HepG2 (cell line): Measurements from ENCODE around the gene PIP5K1C. TPM values are rescaled to one million over a fixed set of nuclear protein-coding genes. Genes with fewer than 3 reads are reported as not detected.

Experiments used
- CHD2 ChIP-seq: IDR thresholded peaks from 2 replicates; pipeline ENCODE4 v1.6.1; 2011; ENCODE audit warnings: low read depth, low read length, improper control_type of control experiment
- CHD4 ChIP-seq: fragments of 200-600 bp; sonication (generic); IDR thresholded peaks from 2 replicates; pipeline ENCODE4 v1.7.0; 2017; ENCODE audit warnings: mild to moderate bottlenecking, low read length, borderline replicate concordance
- HMG20A ChIP-seq: IDR thresholded peaks from 2 replicates; pipeline ENCODE4 v1.6.1; 2016; ENCODE audit warnings: borderline replicate concordance
- HNRNPLL ChIP-seq: fragments of 200-400 bp; formaldehyde crosslinking; IDR thresholded peaks from 2 replicates; pipeline ENCODE4 v1.6.1; 2017; ENCODE audit warnings: mild to moderate bottlenecking, low read depth, low read length; ENCODE audit not compliant: poor library complexity, severe bottlenecking
- KDM4B ChIP-seq: sonication (generic); formaldehyde crosslinking; IDR thresholded peaks from 2 replicates; pipeline ENCODE4 v1.4.0; 2020; ENCODE audit warnings: missing genetic modification reagents
- MTF2 ChIP-seq: sonication (generic); formaldehyde crosslinking; IDR thresholded peaks from 2 replicates; pipeline ENCODE4 v1.5.0; 2020; ENCODE audit warnings: missing genetic modification reagents, borderline replicate concordance
- NONO ChIP-seq, 2 experiments: fragments of 450-650 bp in 1 of 2; sonication (generic) in 1 of 2; formaldehyde crosslinking in 1 of 2; IDR thresholded peaks in 1 of 2; conservative IDR thresholded peaks in 1 of 2; 2 replicates each; pipeline versions ENCODE4 v1.6.1 to v1.8.0; 2017 to 2022; ENCODE audit warnings: mild to moderate bottlenecking in 1 of 2, missing genetic modification reagents in 1 of 2, moderate library complexity in 1 of 2
- POLR2G ChIP-seq: fragments of 200-400 bp; formaldehyde crosslinking; IDR thresholded peaks from 2 replicates; pipeline ENCODE4 v1.6.1; 2018; ENCODE audit warnings: mild to moderate bottlenecking, low read depth, low read length, moderate library complexity
- PTBP1 ChIP-seq: fragments of 200-400 bp; formaldehyde crosslinking; IDR thresholded peaks from 2 replicates; pipeline ENCODE4 v1.6.1; 2018; ENCODE audit warnings: low read length, low read depth; ENCODE audit not compliant: poor library complexity, severe bottlenecking
- SP1 ChIP-seq, 2 experiments: fragments of 450-650 bp in 1 of 2; sonication (generic) in 1 of 2; formaldehyde crosslinking in 1 of 2; IDR thresholded peaks; 2 replicates each; pipeline versions ENCODE4 v1.4.0 to v1.6.1; 2016 to 2020; ENCODE audit warnings: missing genetic modification reagents in 1 of 2
- TAF15 ChIP-seq: fragments of 200-400 bp; formaldehyde crosslinking; IDR thresholded peaks from one replicate; pipeline ENCODE4 v1.6.1; 2018; ENCODE audit warnings: mild to moderate bottlenecking, low read depth, low read length; ENCODE audit not compliant: poor library complexity, severe bottlenecking
- TARDBP ChIP-seq: sonication (generic); formaldehyde crosslinking; IDR thresholded peaks from 2 replicates; pipeline ENCODE4 v1.8.0; 2022; ENCODE audit warnings: mild to moderate bottlenecking, missing genetic modification reagents
- TCF7 ChIP-seq: sonication (generic); IDR thresholded peaks from 2 replicates; pipeline ENCODE4 v1.6.1; 2016; ENCODE audit warnings: antibody characterized with exemption, low read depth
- ZC3H4 ChIP-seq: sonication (generic); formaldehyde crosslinking; IDR thresholded peaks from 2 replicates; pipeline ENCODE4 v1.4.0; 2020; ENCODE audit warnings: missing genetic modification reagents, borderline replicate concordance
- ZMYM4 ChIP-seq: sonication (generic); formaldehyde crosslinking; IDR thresholded peaks from 2 replicates; pipeline ENCODE4 v1.8.1; 2023; ENCODE audit warnings: mild to moderate bottlenecking, missing genetic modification reagents
- ZNF329 ChIP-seq: sonication (generic); formaldehyde crosslinking; IDR thresholded peaks from 2 replicates; pipeline ENCODE4 v1.9.0; 2021; ENCODE audit warnings: low read depth, mild to moderate bottlenecking, missing genetic modification reagents
- ZNF724P ChIP-seq: sonication (generic); formaldehyde crosslinking; IDR thresholded peaks from 2 replicates; pipeline ENCODE4 v1.8.0; 2022; ENCODE audit warnings: missing genetic modification reagents, borderline replicate concordance
- ZNF891 ChIP-seq: sonication (generic); formaldehyde crosslinking; IDR thresholded peaks from 2 replicates; pipeline ENCODE4 v1.5.0; 2020; ENCODE audit warnings: mild to moderate bottlenecking, missing genetic modification reagents
- ZSCAN21 ChIP-seq: sonication (generic); formaldehyde crosslinking; IDR thresholded peaks from 2 replicates; pipeline ENCODE4 v1.8.0; 2022; ENCODE audit warnings: mild to moderate bottlenecking, missing genetic modification reagents, moderate library complexity, borderline replicate concordance
- polyA plus RNA-seq, 8 experiments: library from polyadenylated mRNA; depleted of rRNA in 3 of 8; stranded (reverse) in 7 of 8; unstranded in 1 of 8; fragments of >200 nt; fragmentation: Illumina TruSeq in 4 of 8; extraction: Trizol in 4 of 8; gene quantifications; 2 replicates each; pipeline versions ENCODE4 v1.2.1 to v1.2.3, GENCODE V29; 2011 to 2016; ENCODE audit warnings: low read depth in 4 of 8, missing spikeins in 1 of 8, mixed read lengths in 1 of 8; ENCODE audit not compliant: insufficient read depth in 1 of 8
- total RNA-seq, 5 experiments: library from RNA; depleted of rRNA; stranded (reverse); fragments of >200 nt; fragmentation: Illumina TruSeq; extraction: Trizol; gene quantifications; 2 replicates each; pipeline ENCODE4 v1.2.3, GENCODE V29; 2016; ENCODE audit warnings: low read depth in 1 of 5
- TF ChIP-seq, protein P1 (sequence below): sonication (generic); formaldehyde crosslinking; IDR thresholded peaks from 2 replicates; pipeline ENCODE4 v1.4.0; 2020; ENCODE audit warnings: missing genetic modification reagents, mild to moderate bottlenecking, borderline replicate concordance
- TF ChIP-seq, protein P2 (sequence below): sonication (generic); formaldehyde crosslinking; IDR thresholded peaks from 2 replicates; pipeline ENCODE4 v1.5.1; 2020; ENCODE audit warnings: mild to moderate bottlenecking, missing genetic modification reagents, moderate library complexity
- TF ChIP-seq, protein P3 (sequence below): sonication (generic); formaldehyde crosslinking; IDR thresholded peaks from 2 replicates; pipeline ENCODE4 v1.8.1; 2023; ENCODE audit warnings: missing genetic modification reagents, mild to moderate bottlenecking, borderline replicate concordance

Gene PIP5K1C
- total and polyA plus RNA-seq, 2 of the 13 experiments (the other 11 are each of a cell fraction or from before 2014, with no cell fraction given) = 3.6 to 4.3 TPM

DNA sequence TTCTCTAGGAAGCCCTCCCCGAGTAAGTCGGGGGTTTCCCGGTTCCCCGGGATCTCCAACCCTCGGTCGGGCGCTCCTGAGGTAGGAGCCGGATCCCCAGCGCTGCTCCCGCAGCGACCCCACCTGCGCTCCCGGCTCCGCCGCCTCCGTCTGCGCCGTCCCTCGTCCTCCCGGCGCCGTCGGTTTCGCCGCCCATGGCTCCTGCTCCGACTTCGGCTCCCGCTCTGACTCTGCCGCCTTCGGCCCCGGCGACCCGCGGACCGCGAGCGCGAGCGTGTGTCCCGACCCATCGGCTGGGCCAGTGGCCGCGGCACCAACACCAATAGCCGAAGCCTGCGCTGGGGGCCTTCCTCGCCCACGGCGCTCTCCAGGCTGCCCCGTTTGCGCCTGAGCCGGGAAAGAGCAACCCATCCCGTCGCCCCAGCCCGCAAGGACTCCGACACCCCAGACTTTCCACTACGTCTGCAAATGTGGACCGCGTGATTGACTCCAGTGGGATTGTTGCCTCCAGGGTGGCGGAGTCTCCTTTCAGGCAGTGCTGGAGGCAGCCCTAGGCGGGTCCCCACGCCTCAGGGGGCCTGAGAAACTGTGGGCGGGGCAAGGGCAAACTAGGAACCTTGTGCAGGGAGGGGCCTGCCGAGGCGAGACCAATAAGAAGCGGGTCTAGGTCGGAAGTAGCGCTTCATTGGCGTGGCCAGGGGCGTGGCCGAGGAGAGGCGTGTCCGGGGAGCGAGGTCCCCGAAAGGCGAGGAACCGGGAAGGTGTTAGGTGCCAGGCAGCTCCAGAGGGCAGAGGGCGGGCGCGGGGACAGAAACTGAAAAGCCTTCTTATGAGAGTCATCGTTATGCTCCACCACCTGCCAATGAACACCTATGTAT, 73.6 kb downstream of the PIP5K1C start, which contains the start of gene CACTIN (continued):
- TF ChIP-seq ZNF724P (CRISPR knock-in tag) (no peak), PTBP1 (no peak), ZC3H4 (CRISPR knock-in tag) (no peak), TAF15 (no peak), POLR2G (peak; percentile 94), ZSCAN21 (peak; percentile 89; the same call in 1 of the 2 replicates), HNRNPLL (peak; percentile 78), CHD2 (no peak), TCF7 (no peak), ZNF891 (CRISPR knock-in tag) (no peak; the same call in 1 of the 2 replicates), HMG20A (CRISPR knock-in tag) (no peak), CHD4 (no peak), NONO (IDR thresholded peaks at IDR 0.05) (no peak), NONO (CRISPR knock-in tag; conservative IDR thresholded peaks at IDR 0.05) (peak; percentile 94), ZNF329 (CRISPR knock-in tag) (no peak), MTF2 (CRISPR knock-in tag) (no peak), TARDBP (peak; percentile 94), KDM4B (peak; percentile 53; the same call in 1 of the 2 replicates), SP1 (IDR thresholded peaks at IDR 0.05) (peak; percentile 75; the same call in 1 of the 2 replicates), SP1 (CRISPR knock-in tag; IDR thresholded peaks at IDR 0.05) (peak; percentile 94), ZMYM4 (peak; percentile 68)
- TF ChIP-seq, protein P1, sequence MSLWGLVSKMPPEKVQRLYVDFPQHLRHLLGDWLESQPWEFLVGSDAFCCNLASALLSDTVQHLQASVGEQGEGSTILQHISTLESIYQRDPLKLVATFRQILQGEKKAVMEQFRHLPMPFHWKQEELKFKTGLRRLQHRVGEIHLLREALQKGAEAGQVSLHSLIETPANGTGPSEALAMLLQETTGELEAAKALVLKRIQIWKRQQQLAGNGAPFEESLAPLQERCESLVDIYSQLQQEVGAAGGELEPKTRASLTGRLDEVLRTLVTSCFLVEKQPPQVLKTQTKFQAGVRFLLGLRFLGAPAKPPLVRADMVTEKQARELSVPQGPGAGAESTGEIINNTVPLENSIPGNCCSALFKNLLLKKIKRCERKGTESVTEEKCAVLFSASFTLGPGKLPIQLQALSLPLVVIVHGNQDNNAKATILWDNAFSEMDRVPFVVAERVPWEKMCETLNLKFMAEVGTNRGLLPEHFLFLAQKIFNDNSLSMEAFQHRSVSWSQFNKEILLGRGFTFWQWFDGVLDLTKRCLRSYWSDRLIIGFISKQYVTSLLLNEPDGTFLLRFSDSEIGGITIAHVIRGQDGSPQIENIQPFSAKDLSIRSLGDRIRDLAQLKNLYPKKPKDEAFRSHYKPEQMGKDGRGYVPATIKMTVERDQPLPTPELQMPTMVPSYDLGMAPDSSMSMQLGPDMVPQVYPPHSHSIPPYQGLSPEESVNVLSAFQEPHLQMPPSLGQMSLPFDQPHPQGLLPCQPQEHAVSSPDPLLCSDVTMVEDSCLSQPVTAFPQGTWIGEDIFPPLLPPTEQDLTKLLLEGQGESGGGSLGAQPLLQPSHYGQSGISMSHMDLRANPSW (CRISPR knock-in tag) = no peak
- TF ChIP-seq, protein P2, sequence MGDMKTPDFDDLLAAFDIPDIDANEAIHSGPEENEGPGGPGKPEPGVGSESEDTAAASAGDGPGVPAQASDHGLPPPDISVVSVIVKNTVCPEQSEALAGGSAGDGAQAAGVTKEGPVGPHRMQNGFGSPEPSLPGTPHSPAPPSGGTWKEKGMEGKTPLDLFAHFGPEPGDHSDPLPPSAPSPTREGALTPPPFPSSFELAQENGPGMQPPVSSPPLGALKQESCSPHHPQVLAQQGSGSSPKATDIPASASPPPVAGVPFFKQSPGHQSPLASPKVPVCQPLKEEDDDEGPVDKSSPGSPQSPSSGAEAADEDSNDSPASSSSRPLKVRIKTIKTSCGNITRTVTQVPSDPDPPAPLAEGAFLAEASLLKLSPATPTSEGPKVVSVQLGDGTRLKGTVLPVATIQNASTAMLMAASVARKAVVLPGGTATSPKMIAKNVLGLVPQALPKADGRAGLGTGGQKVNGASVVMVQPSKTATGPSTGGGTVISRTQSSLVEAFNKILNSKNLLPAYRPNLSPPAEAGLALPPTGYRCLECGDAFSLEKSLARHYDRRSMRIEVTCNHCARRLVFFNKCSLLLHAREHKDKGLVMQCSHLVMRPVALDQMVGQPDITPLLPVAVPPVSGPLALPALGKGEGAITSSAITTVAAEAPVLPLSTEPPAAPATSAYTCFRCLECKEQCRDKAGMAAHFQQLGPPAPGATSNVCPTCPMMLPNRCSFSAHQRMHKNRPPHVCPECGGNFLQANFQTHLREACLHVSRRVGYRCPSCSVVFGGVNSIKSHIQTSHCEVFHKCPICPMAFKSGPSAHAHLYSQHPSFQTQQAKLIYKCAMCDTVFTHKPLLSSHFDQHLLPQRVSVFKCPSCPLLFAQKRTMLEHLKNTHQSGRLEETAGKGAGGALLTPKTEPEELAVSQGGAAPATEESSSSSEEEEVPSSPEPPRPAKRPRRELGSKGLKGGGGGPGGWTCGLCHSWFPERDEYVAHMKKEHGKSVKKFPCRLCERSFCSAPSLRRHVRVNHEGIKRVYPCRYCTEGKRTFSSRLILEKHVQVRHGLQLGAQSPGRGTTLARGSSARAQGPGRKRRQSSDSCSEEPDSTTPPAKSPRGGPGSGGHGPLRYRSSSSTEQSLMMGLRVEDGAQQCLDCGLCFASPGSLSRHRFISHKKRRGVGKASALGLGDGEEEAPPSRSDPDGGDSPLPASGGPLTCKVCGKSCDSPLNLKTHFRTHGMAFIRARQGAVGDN (CRISPR knock-in tag) = peak; percentile 83
- TF ChIP-seq, protein P3, sequence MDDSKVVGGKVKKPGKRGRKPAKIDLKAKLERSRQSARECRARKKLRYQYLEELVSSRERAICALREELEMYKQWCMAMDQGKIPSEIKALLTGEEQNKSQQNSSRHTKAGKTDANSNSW = no peak
